Hepatocyte (in vitro differentiated cells): ENCODE measurements around the gene BTN2A1. TPM values are rescaled to one million over a fixed set of nuclear protein-coding genes. Genes with fewer than 3 reads are reported as not detected.

Experiments
- polyA plus RNA-seq: library from polyadenylated mRNA; unstranded; fragments of >200 nt; fragmentation: Nextera tagmentation; extraction: Ambion mirVana; gene quantifications from 2 replicates; pipeline ENCODE4 v1.2.1, GENCODE V29; 2016
- small RNA-seq: library from RNA; depleted of rRNA; stranded (forward); fragments of <200 nt; gene quantifications from one replicate; pipeline ENCODE3, GENCODE V24; 2014
- total RNA-seq: library from RNA; depleted of rRNA; stranded (reverse); fragments of >200 nt; gene quantifications from 2 replicates; pipeline ENCODE4 v1.2.3, GENCODE V29; 2014

Gene BTN2A1
- total and polyA plus RNA-seq, 2 experiments from 2014 or later = 14.9 to 21.4 TPM

Small RNA genes within 50 kb of the gene (small RNA-seq; reads per million reads assigned to genes)
- gene RNU6-502P = not detected

Other genes starting within 250 kb of the BTN2A1 start
- 8.3 and 10.8 TPM in 2 replicates for gene BTN3A2, start 92.8 kb upstream of the BTN2A1 start, total RNA-seq
- 6.5 and 7.4 TPM in 2 replicates for gene BTN3A2, start 92.8 kb upstream of the BTN2A1 start, polyA plus RNA-seq
- gene BTN2A2, start 74.8 kb upstream of the BTN2A1 start, total RNA-seq = 12.8 and 17.3 TPM in 2 replicates
- gene BTN2A2, start 74.8 kb upstream of the BTN2A1 start, polyA plus RNA-seq = 8.2 and 10.6 TPM in 2 replicates
- gene BTN3A1, start 55.7 kb upstream of the BTN2A1 start, total RNA-seq = 18.4 and 20.4 TPM in 2 replicates
- 10.9 and 12.9 TPM in 2 replicates for gene BTN3A1, start 55.7 kb upstream of the BTN2A1 start, polyA plus RNA-seq
- 3.8 and 7.5 TPM in 2 replicates for gene BTN3A3, start 17.5 kb upstream of the BTN2A1 start, total RNA-seq
- gene BTN3A3, start 17.5 kb upstream of the BTN2A1 start, polyA plus RNA-seq = 3.9 and 4.3 TPM in 2 replicates
- 0.60 and 0.84 TPM in 2 replicates for gene BTN1A1, start 42.3 kb downstream of the BTN2A1 start, total RNA-seq
- gene BTN1A1, start 42.3 kb downstream of the BTN2A1 start, polyA plus RNA-seq = 0.15 and 0.59 TPM in 2 replicates
- 53.5 and 67.1 TPM in 2 replicates for gene HMGN4, start 80.4 kb downstream of the BTN2A1 start, total RNA-seq
- 35.9 and 41.2 TPM in 2 replicates for gene HMGN4, start 80.4 kb downstream of the BTN2A1 start, polyA plus RNA-seq
- 23.3 and 23.4 TPM in 2 replicates for gene ABT1, start 139.0 kb downstream of the BTN2A1 start, total RNA-seq
- 30.4 and 32.1 TPM in 2 replicates for gene ABT1, start 139.0 kb downstream of the BTN2A1 start, polyA plus RNA-seq
- gene ZNF322, start 201.8 kb downstream of the BTN2A1 start, total RNA-seq = 23.6 and 26.6 TPM in 2 replicates
- gene ZNF322, start 201.8 kb downstream of the BTN2A1 start, polyA plus RNA-seq = 13.2 and 14.3 TPM in 2 replicates